GM23248 (cell line): Measurements from ENCODE around the gene RRAS2.

Source experiments
- EZH2 ChIP-seq: fragments of 200-600 bp; sonication (generic); IDR thresholded peaks from 2 replicates; pipeline ENCODE4 v1.6.1; 2018; ENCODE audit warnings: antibody characterized with exemption, mild to moderate bottlenecking; ENCODE audit not compliant: insufficient read depth, poor library complexity, severe bottlenecking
- EZH2phosphoT487 ChIP-seq: fragments of 200-600 bp; sonication (generic); IDR thresholded peaks from 2 replicates; pipeline ENCODE4 v1.6.1; 2018; ENCODE audit warnings: antibody characterized with exemption, moderate library complexity, mild to moderate bottlenecking, low read depth; ENCODE audit not compliant: insufficient read depth

GRCh38 chr11:14249121-14249963 lies 109.6 kb downstream of the RRAS2 start:
- no peak for TF ChIP-seq EZH2
- no peak for TF ChIP-seq EZH2phosphoT487
